Left ventricle myocardium superior (tissue), 1 donor: Measurements from ENCODE around the gene MICB. TPM values are rescaled to one million over a fixed set of nuclear protein-coding genes. Genes with fewer than 3 reads are reported as not detected.
"Not testable (repeated sequence)": the region's sequence is repeated elsewhere in the genome, so short reads cannot be mapped to it uniquely, and the experiment has no call there.

Experiments
- ATAC-seq: fragments of 200-7000 bp; cut with Tn5 transposase; one replicate; pipeline ENCODE4 v1.9.1; 2020; ENCODE audit warnings: mild to moderate bottlenecking, moderate library complexity
- DNase-seq: peaks from one replicate; pipeline ENCODE4 v3.0.0-alpha.2; 2020
- intact Hi-C: fragments of 100-400 bp; cut with micrococcal nuclease; formaldehyde crosslinking; loops from one replicate; pipeline ENCODE4 v1.11.0; 2022
- long read RNA-seq: library from polyadenylated mRNA; unstranded; transcript quantifications from one replicate; pipeline ENCODE4 v2.0.0, GENCODE V29; 2021
- total RNA-seq: library from RNA; stranded (reverse); fragmentation: NEBNext Ultra II Directional; extraction: Animal tissue kit (Norgen Biotek cat#: 25700); gene quantifications from one replicate; pipeline ENCODE4 v1.2.1, GENCODE V29; 2021
- donor health status: DM: no; HTN: yes; CAD: no; lungs with severe emphysema.

Gene MICB
- 1.7 TPM for total RNA-seq
- long read RNA-seq, partial matches to known transcripts, result 1 of 2 reads
- long read RNA-seq, other reads (novel, unspliced or antisense), result 1 of 2 reads

DNA sequence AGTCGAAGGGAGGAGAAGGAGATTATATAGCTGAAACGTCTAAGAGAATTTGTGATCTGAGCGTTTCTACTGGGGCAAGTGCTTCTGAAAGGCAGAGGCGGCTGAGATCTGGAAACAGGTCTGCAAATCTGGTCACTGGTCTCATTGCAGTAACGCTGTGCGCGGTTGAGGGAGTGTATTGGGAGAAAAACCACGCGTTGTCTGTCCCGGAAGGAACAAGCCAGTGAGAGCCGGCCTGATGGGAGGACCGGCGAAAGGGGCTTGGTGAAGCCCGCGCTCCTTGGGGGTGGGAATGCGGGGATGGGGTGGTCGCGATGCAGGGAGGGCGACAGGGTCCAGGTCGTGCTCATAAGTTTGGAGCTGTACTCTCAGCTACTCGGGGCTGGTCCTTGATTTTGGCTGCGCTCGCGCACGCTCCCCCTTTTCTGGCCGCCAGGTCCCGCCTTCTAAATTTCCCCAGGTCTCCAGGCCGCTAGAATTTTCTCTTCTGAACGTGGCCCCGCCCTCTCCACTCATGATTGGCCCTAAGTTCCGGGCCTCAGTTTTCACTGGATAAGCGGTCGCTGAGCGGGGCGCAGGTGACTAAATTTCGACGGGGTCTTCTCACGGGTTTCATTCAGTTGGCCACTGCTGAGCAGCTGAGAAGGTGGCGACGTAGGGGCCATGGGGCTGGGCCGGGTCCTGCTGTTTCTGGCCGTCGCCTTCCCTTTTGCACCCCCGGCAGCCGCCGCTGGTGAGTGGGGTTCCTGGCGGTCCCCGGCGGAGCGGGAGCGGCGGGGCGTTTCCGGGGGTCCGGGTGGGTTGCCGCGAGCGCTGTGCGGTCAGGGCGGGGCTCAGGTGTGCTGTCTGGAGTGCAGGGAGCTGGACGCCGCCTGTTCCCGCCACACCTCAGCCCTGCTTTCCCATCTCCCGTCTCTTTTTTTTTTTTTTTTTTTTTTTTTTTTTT, at the start of gene MICB:
MICB (plus strand) TSS at position 615 of the 946 bp plus-strand sequence; CDS start at position 664, 49 bp downstream.
- intact Hi-C loops, result no loop called here
- ATAC-seq (peak; percentile 73), DNase-seq (peak; percentile 75)

- intact Hi-C loops, result no loop called here
- ATAC-seq (no peak), DNase-seq (no peak)
Measured at GRCh38 chr6:31450751-31451150, 47.2 kb upstream of the MICB start.

DNA sequence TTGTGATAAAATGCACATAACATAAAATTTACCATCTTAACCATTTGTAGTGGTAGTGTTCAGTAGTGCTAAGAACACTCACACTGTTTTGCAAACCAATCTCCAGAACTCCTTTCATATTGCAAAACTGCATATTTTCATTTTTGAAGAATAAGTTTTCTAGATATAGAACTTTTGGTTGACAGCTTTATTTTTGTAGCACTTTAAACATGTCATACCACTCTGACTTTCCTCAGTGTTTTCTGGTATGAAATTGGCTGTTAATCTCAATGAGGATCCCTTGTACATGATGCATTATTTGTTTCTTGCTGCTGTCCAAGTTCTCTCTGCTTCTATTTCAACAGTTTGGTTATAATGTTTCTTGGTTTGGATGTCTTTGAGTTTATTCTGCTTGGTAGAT, 45.1 kb upstream of the MICB start:
- ATAC-seq (no peak), DNase-seq (no peak)
- intact Hi-C loops, result no loop called here

GRCh38 chr6:31453259-31453658, 44.7 kb upstream of the MICB start:
- no peak for ATAC-seq
- intact Hi-C loops, result no loop called here
- no peak for DNase-seq

DNA sequence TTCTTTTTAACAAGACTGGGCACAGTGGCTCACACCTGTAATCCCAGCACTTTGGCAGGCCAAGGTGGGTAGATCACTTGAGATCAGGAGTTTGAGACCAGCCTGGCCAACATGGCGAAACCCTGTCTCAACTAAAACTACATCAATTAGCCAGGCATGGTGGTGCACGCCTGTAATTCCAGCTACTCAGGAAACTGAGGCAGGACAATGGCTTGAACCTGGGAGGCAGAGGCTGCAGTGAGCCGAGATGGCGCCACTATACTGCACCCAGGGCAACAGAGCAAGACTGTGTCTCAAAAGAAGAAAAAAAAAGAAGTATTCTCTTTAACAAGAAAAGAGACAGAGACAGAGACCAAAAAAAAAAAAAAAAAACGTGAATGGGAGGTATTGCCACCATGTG, 38.1 kb upstream of the MICB start:
- intact Hi-C loops, ATAC-seq, DNase-seq: not testable (repeated sequence)

- intact Hi-C loops, result no loop called here
- DNase-seq (no peak), ATAC-seq (no peak)
Measured at GRCh38 chr6:31460361-31461025, 37.5 kb upstream of the MICB start.

DNA sequence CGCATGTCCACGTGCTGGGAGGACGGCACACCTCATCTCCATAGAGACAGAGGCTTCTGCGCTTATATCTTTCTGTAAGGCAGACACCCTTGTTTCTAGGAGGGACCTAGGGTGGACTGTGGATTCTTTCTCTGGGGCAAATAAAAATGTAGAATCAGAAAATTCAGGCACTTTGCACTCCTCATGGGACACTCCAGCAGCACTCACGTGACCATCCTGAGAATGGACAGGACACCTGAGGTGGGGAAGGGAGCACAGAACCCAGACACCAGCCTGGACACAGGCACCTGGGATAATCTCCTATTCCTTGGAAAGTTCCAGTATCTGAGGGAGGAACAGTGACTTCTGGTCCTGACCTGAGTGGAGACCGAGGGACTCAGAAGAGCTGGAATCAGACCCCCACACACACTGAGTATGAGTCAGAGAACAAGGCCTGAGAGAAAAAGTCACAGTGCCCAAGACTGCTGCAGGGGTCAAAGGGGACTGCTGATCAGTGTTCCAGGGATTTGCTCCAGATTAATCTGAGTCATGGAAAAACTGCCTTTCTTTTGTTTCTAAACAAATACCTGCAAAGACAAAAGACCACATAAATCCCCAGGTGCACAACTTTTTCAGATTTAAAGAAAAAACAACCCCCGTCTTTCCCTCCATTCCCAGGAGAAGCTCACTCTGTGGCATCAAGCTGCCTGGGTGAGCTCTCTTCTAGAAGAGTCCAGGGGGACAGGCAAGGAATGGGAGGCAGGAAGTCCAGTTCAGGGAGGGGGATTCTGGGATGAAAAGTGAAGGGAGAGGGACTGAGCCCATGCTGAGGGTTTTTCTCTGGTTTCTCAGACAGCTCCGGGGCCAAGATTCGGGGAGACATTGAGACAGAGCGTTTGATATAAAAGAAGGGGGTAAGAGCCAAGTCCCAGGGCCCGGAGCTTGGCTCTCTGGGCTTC, 35.6 kb upstream of the MICB start:
- ATAC-seq, result no peak
- intact Hi-C loops, result no loop called here

DNA sequence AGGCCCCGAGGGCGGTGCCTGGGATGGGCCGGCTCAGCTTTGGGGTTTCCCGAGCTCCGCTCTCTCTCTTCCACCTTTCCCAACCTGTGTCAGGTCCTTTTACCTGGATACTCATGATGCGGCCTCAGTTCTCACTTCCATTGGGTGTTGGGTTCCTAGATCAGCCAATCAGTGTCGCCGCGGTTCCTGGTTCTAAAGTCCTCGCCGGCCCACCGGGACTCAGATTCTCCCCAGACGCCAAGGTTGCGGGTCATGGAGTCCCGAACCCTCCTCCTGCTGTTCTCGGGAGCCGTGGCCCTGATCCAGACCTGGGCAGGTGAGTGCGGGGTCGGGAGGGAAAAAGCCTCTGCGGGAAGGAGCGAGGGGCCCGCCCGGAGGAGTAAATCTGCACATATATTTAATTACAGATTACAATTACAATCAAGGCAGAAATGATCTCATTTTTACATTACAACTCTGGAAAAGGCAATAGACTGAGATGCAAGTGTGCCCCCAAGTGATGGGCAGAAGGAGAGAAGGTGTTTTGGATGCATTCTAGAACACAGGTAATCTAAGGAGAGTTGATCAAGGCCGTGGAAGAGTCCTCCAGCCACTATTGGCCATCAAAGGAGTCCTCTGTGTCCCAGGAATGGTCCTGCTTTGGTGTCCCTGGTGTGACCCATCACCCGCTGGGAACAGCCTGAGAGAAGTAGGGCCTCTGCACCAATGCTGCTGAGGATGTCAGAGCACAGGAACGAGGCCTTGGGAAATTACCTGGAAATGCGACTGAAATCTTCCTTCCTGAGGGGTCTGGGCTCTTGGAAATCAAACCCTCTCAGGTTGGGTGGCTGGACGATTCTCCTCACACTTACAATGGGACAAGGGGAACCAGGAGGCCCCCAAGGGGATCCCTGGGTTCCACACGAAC, 34.7 kb upstream of the MICB start:
- DNase-seq (peak; percentile 82), ATAC-seq (peak; percentile 97)
- intact Hi-C loops, result no loop called here

More for the DNA sequence above, 35.6 kb upstream of the MICB start:
- no peak for DNase-seq

- ATAC-seq (no peak), DNase-seq (no peak)
- intact Hi-C loops, result no loop called here
Measured at GRCh38 chr6:31464252-31465184, 33.4 kb upstream of the MICB start.

DNA sequence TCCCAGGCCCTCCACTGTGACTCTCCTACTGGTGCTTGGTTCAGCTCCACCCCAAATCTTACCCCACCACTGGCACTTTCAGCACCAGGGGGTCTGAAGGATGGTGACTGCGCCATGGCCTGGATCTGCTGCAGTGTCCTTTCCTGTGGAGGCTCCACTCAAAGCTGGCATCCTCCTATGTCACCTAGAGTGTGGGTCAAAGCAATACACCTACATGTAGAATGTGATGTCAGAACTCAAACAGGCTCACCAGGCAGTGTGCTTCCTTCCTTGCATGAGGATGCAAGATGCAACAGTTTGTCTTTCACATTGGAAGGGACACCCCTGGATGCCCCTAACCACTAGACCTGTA, 32.8 kb upstream of the MICB start:
- no peak for ATAC-seq
- DNase-seq, result no peak
- intact Hi-C loops, result no loop called here

DNA sequence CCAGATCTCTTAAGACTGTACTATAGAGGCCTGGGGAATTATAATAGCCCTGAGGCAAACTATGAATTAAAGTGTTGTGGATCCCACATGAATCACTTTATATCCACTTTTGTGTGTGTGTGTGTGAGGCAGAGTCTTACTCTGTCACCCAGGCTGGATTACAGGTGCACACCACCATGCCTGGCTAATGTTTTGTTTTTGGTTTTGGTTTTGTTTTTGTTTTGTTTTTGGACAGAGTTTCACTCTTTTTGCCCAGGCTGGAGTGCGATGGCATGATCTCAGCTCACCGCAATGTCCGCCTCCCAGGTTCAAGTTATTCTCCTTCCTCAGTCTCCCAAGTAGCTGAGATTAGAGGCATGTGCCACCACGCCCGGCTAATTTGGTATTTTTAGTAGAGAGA, 32.2 kb upstream of the MICB start:
- intact Hi-C loops, result no loop called here
- ATAC-seq (no peak), DNase-seq (no peak)

DNA sequence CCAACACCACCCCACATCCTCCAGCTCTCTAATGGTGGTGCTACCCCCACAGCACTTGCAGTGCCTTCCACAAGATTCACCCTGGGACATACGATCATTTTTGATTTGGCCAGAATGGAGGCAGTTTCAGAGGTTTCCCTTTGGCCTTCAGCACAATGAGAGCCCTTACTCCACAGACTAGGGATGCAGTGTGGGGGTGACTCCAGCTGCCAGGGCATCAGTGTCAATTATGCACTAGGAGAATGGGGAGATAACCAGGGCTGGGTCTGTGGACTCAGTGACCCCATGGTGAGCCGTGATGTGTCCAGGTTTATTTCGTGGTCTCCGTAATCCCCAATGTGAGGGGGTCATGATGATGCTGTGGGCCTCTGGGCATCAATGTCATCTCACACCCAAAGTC, 31.5 kb upstream of the MICB start:
- DNase-seq (no peak), ATAC-seq (no peak)
- intact Hi-C loops, result no loop called here

DNA sequence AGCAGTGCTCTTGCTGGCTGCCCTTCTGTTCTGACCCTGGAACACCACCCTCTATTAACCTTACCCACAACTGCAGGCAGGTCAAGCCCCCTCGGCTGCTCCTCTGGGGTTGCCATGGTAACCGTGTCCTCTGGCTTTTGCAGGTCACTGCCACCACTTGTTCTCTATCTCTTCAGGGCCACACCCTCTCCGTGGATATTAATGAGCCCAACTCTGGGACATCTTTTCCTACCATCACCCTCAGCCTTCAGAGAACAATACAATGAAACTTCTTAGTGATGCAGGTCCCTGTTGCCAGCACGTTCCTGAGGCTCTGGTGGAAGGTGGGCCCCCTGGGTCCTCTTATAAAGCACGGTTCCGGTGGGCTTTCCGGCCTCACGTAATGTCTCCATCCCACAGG, 30.8 kb upstream of the MICB start:
- ATAC-seq (no peak), DNase-seq (no peak)
- intact Hi-C loops, result no loop called here

GRCh38 chr6:31468311-31468710, 29.6 kb upstream of the MICB start:
- no peak for DNase-seq
- intact Hi-C loops, result no loop called here
- ATAC-seq, result no peak

GRCh38 chr6:31470801-31471200, 27.1 kb upstream of the MICB start:
- DNase-seq, result no peak
- intact Hi-C loops, result no loop called here
- no peak for ATAC-seq

GRCh38 chr6:31471711-31472110, 26.2 kb upstream of the MICB start:
- DNase-seq (no peak), ATAC-seq (no peak)
- intact Hi-C loops, result no loop called here

GRCh38 chr6:31472259-31472658, 25.7 kb upstream of the MICB start:
- DNase-seq (no peak), ATAC-seq (no peak)
- intact Hi-C loops, result no loop called here
